Effector CD4-positive, alpha-beta T cell (primary cell): ENCODE results near the gene LSM14A.
A peak's percentile ranks its signal among the peaks of the same experiment; 100 is the strongest.

ENCODE experiments used
- DNase-seq: peaks from one replicate; pipeline ENCODE4 v3.0.0-alpha.2; 2020

Gene LSM14A

GRCh38 chr19:34259367-34260095, 87.2 kb downstream of the LSM14A start:
- DNase-seq, result no peak

GRCh38 chr19:34260771-34261173, 88.5 kb downstream of the LSM14A start:
- no peak for DNase-seq

GRCh38 chr19:34261334-34262109, 89.2 kb downstream of the LSM14A start:
- no peak for DNase-seq

GRCh38 chr19:34263745-34264237, 91.5 kb downstream of the LSM14A start:
- no peak for DNase-seq

- no peak for DNase-seq
Observed at GRCh38 chr19:34265221-34265650, 92.9 kb downstream of the LSM14A start.

GRCh38 chr19:34269081-34269480, 96.8 kb downstream of the LSM14A start:
- DNase-seq, result no peak

- DNase-seq, result no peak
Observed at GRCh38 chr19:34269489-34269888, 97.2 kb downstream of the LSM14A start.

GRCh38 chr19:34269968-34270621, 97.8 kb downstream of the LSM14A start:
- DNase-seq, result peak; percentile 67

- no peak for DNase-seq
Observed at GRCh38 chr19:34273121-34273520, 100.8 kb downstream of the LSM14A start.

GRCh38 chr19:34274284-34274826, 102.1 kb downstream of the LSM14A start:
- no peak for DNase-seq

- DNase-seq, result no peak
Observed at GRCh38 chr19:34274827-34275625, 102.7 kb downstream of the LSM14A start.

GRCh38 chr19:34275705-34276104, 103.4 kb downstream of the LSM14A start:
- DNase-seq, result no peak

GRCh38 chr19:34276614-34277013, 104.3 kb downstream of the LSM14A start:
- DNase-seq, result no peak

- DNase-seq, result no peak
Observed at GRCh38 chr19:34277244-34277643, 104.9 kb downstream of the LSM14A start.

GRCh38 chr19:34278783-34279182, 106.5 kb downstream of the LSM14A start:
- DNase-seq, result no peak
